ENCODE results near the gene TANGO2.

GRCh38 chr22:19995611-19996339 is 25.1 kb upstream of the TANGO2 start:
- no peak for TF ChIP-seq ZNF165 (CRISPR knock-in tag; IDR thresholded peaks at IDR 0.05; ENCODE audit: borderline replicate concordance)
- TF ChIP-seq CTCF (IDR thresholded peaks at IDR 0.05 in 2 of 3, conservative IDR thresholded peaks at IDR 0.05 in 1 of 3; ENCODE audit: insufficient read depth in 2 of 3, low read depth in 1 of 3, low read length in 3 of 3), result no peak
- TF ChIP-seq, protein P1, sequence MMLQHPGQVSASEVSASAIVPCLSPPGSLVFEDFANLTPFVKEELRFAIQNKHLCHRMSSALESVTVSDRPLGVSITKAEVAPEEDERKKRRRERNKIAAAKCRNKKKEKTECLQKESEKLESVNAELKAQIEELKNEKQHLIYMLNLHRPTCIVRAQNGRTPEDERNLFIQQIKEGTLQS (IDR thresholded peaks at IDR 0.05), result no peak
- TF ChIP-seq, protein P1 (CRISPR knock-in tag; conservative IDR thresholded peaks at IDR 0.05), result no peak
- no peak for TF ChIP-seq TAF1 (IDR thresholded peaks at IDR 0.05; ENCODE audit: control insufficient read depth, extremely low read depth, insufficient read depth, low read length, severe bottlenecking)

All from K562 (cell line).